Measurements from ENCODE around the gene OGFR. TPM values are rescaled to one million over a fixed set of nuclear protein-coding genes. Genes with fewer than 3 reads are reported as not detected.

The OGFR gene
- total and polyA plus RNA-seq, 2 donors (not counting 1 experiment from before 2014, with no cell fraction given) = 71.7 to 102 TPM

DNA sequence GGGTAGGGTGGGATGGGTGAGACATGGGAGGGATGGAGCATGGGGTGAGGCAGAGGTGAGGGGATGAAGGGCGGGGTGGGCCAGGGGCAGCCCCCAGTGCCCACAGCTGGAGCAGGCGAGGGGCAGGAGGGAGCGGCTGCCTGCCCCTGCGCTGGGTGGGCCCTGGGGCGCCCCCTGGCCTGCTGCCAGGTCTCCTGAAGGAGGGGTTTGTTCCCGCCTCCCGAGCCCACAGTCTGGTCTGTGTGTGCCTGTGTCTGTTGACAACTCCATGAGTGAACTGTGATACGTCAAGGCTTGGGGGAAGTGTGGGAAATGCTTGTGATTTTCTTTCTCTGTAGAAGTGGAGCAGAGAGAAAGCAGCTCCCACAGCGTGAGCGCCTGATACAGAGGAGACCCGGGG, 19.2 kb upstream of the OGFR start:
- Histone ChIP-seq H3K9ac (ENCODE audit: low read length) (no peak overlapping the region), H3K4me2 (replicated peaks; ENCODE audit: low read depth, low read length, poor library complexity, severe bottlenecking) (no peak overlapping the region), H3K4me1 (ENCODE audit: control insufficient read depth in 2 of 2, insufficient read depth in 2 of 2, low read length in 2 of 2) (no peaks in the 10 kb centered on the region), H3K36me3 (replicated peaks in 1 of 2; ENCODE audit: control extremely low read depth in 1 of 2, control insufficient read depth in 1 of 2, extremely low read depth in 1 of 2, insufficient read depth in 2 of 2, low read length in 1 of 2) (no peaks in the 10 kb centered on the region), H4K20me1 (ENCODE audit: control insufficient read depth, insufficient read depth, low read length, poor library complexity, severe bottlenecking) (no peaks in the 10 kb centered on the region), H3K79me2 (ENCODE audit: control insufficient read depth, insufficient read depth, low read length) (no peaks in the 10 kb centered on the region), H2AFZ (ENCODE audit: insufficient read depth, low read depth, low read length, poor library complexity, severe bottlenecking) (no peak overlapping the region), H3K9me3 (ENCODE audit: control extremely low read depth in 1 of 3, control insufficient read depth in 2 of 3, insufficient read depth in 1 of 3, low read length in 2 of 3) (no peaks in the 10 kb centered on the region), H3K27ac (ENCODE audit: low read length in 2 of 2) (no peak overlapping the region), H3K4me3 (ENCODE audit: control extremely low read depth in 1 of 5, extremely low read depth in 1 of 5, insufficient read depth in 1 of 5, low read depth in 2 of 5, low read length in 4 of 5) (no peak overlapping the region), H3K27me3 (replicated peaks in 1 of 4; ENCODE audit: control extremely low read depth in 1 of 4, control insufficient read depth in 3 of 4, insufficient read depth in 4 of 4, low read length in 3 of 4) (no peaks in the 10 kb centered on the region)
- no peaks in the 10 kb centered on the region for H3K27me3 Mint-ChIP-seq
- CTCF ChIA-PET = interaction anchor here (1.3 kb wide), 1 partner anchor 80 kb away, joined by 3 read pairs; no protein-coding TSS in a partner anchor
- POLR2A ChIA-PET = no interaction called here
- H3K27ac Mint-ChIP-seq = no peak overlapping the region
- no peak overlapping the region for H3K4me3 Mint-ChIP-seq
- 78% methylated on average over 10 of the region's 11 CpGs for WGBS (ENCODE audit: insufficient coverage)
- no peak for ATAC-seq (ENCODE audit: low read depth)
- no peaks in the 10 kb centered on the region for H3K9me3 Mint-ChIP-seq (ENCODE audit: insufficient read depth)
- DNase-seq = no peak
- H3K4me1 Mint-ChIP-seq = no peaks in the 10 kb centered on the region
- TF ChIP-seq, protein P1, sequence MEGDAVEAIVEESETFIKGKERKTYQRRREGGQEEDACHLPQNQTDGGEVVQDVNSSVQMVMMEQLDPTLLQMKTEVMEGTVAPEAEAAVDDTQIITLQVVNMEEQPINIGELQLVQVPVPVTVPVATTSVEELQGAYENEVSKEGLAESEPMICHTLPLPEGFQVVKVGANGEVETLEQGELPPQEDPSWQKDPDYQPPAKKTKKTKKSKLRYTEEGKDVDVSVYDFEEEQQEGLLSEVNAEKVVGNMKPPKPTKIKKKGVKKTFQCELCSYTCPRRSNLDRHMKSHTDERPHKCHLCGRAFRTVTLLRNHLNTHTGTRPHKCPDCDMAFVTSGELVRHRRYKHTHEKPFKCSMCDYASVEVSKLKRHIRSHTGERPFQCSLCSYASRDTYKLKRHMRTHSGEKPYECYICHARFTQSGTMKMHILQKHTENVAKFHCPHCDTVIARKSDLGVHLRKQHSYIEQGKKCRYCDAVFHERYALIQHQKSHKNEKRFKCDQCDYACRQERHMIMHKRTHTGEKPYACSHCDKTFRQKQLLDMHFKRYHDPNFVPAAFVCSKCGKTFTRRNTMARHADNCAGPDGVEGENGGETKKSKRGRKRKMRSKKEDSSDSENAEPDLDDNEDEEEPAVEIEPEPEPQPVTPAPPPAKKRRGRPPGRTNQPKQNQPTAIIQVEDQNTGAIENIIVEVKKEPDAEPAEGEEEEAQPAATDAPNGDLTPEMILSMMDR (IDR thresholded peaks at IDR 0.05) = no peak
- no peak for TF ChIP-seq EZH2 (IDR thresholded peaks at IDR 0.05; ENCODE audit: borderline replicate concordance, insufficient read depth, low read depth, low read length, poor library complexity, severe bottlenecking)
- intact Hi-C loops (cut with micrococcal nuclease) = no loop called here

DNA sequence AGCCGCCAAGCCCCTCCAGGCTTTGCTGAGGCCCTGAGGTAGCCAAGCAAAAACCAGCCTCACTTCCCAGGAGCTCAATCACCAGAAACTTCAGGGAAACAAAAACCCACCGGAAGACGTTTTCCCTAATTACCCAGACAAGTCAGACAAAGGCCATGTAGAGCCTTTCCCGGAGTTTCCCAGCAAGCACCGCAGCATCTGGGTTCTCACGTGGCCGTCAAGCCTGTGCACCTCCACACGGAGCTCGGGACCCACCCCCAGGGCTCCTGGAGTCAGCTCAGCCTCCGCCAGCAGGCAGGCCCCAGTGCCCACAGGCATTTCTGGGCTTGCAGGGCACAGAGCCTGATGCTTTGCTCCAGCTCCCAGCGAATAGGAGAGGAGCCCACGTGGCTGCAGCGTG, 18.5 kb upstream of the OGFR start:
- Mint-ChIP-seq H3K9me3 (ENCODE audit: insufficient read depth) (no peaks in the 10 kb centered on the region), H3K4me1 (no peaks in the 10 kb centered on the region), H3K27me3 (no peaks in the 10 kb centered on the region), H3K4me3 (no peak overlapping the region), H3K27ac (no peak overlapping the region)
- ATAC-seq (ENCODE audit: low read depth) (no peak), DNase-seq (no peak)
- ChIA-PET POLR2A (no interaction called here), CTCF (interaction anchor here (1.6 kb wide), 1 partner anchor 144 kb away, joined by 4 read pairs; the partner anchor contains the start of gene SLCO4A1)
- 89% methylated on average over 13 of the region's 13 CpGs for WGBS (ENCODE audit: insufficient coverage)
- intact Hi-C loops (cut with micrococcal nuclease) = no loop called here
- Histone ChIP-seq H3K9me3 (ENCODE audit: control extremely low read depth in 1 of 3, control insufficient read depth in 2 of 3, insufficient read depth in 1 of 3, low read length in 2 of 3) (no peaks in the 10 kb centered on the region), H4K20me1 (ENCODE audit: control insufficient read depth, insufficient read depth, low read length, poor library complexity, severe bottlenecking) (no peaks in the 10 kb centered on the region), H3K27ac (ENCODE audit: low read length in 2 of 2) (no peak overlapping the region), H3K36me3 (replicated peaks in 1 of 2; ENCODE audit: control extremely low read depth in 1 of 2, control insufficient read depth in 1 of 2, extremely low read depth in 1 of 2, insufficient read depth in 2 of 2, low read length in 1 of 2) (no peaks in the 10 kb centered on the region), H3K4me3 (ENCODE audit: control extremely low read depth in 1 of 5, extremely low read depth in 1 of 5, insufficient read depth in 1 of 5, low read depth in 2 of 5, low read length in 4 of 5) (no peak overlapping the region), H2AFZ (ENCODE audit: insufficient read depth, low read depth, low read length, poor library complexity, severe bottlenecking) (no peak overlapping the region), H3K79me2 (ENCODE audit: control insufficient read depth, insufficient read depth, low read length) (no peaks in the 10 kb centered on the region), H3K27me3 (replicated peaks in 1 of 4; ENCODE audit: control extremely low read depth in 1 of 4, control insufficient read depth in 3 of 4, insufficient read depth in 4 of 4, low read length in 3 of 4) (no peaks in the 10 kb centered on the region), H3K9ac (ENCODE audit: low read length) (no peak overlapping the region), H3K4me1 (ENCODE audit: control insufficient read depth in 2 of 2, insufficient read depth in 2 of 2, low read length in 2 of 2) (no peaks in the 10 kb centered on the region), H3K4me2 (replicated peaks; ENCODE audit: low read depth, low read length, poor library complexity, severe bottlenecking) (no peak overlapping the region)
- TF ChIP-seq, protein P1 (IDR thresholded peaks at IDR 0.05) = no peak
- no peak for TF ChIP-seq EZH2 (IDR thresholded peaks at IDR 0.05; ENCODE audit: borderline replicate concordance, insufficient read depth, low read depth, low read length, poor library complexity, severe bottlenecking)

Measured in B cell (primary cell).